CD4-positive, alpha-beta T cell treated with Interleukin-10 for 1 hour (primary cell): Measurements from ENCODE around the gene UBR1.
"Not testable (repeated sequence)": the region's sequence is repeated elsewhere in the genome, so short reads cannot be mapped to it uniquely, and the experiment has no call there.

Source experiments
- DNase-seq: peaks from one replicate; pipeline ENCODE4 v3.0.0-alpha.2; 2020

The UBR1 gene

DNA sequence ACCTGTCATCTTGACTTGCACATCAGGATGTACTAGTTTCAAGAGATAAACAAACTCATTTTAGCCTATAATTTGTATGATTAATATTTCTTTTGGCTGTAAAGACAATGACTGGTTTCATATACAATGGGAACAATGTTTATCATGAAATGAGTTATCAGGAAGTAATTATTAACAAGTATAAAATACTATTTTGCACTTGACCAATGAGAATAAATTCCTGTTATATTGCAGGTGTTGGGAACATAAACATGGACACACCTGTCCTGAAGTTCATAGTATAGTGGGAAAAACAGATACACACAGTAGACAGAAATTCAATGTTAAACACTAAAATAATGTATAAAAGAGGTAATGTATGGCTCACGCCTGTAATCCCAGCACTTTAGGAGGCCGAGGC is 56.9 kb downstream of the UBR1 start:
- no peak for DNase-seq

DNA sequence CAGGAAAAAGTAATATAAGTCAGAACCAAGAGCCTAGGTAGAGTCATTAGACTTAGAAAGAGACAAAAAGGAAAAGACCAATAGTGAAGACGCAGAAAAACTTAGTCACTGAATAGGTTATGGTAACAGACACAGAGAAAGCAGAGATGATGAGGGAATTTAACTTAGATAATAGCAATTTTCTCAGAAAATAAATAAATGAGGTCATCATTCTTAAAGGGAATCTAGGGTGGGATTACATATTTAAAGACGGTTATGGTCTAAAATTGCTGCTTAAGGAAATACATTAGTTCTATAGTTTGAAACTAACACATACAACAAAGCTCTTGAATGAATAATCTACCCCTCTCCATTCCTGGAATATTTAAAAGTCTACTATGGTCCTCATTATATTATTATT is 59.4 kb downstream of the UBR1 start:
- no peak for DNase-seq

DNA sequence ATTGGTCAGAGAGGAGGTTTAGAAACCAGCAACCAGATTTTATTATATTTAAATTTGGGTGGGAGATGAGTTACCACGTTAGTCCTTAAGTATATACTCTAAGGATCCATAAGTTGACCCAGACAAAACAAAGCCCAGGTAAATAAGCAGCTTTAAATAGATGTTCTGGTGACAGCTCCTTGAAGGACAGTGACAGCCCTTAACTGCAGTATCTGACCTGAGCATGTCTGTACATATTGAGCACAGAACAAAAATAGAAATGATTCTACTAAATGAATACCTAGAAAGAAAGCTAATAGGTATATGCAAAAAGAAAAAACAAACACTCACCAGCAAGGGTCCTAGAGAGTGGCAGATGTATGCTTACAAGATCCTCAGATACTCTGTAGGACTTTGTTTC is 63.0 kb downstream of the UBR1 start:
- no peak for DNase-seq

DNA sequence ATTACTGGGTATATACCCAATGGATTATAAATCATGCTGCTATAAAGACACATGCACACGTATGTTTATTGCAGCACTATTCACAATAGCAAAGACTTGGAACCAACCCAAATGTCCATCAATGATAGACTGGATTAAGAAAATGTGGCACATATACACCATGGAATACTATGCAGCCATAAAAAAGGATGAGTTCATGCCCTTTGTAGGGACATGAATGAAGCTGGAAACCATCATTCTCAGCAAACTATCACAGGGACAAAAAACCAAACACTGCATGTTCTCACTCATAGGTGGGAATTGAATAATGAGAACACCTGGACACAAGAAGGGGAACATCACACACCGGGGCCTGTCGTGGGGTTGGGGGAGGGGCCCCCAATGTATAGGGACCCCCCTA is 64.8 kb downstream of the UBR1 start:
- DNase-seq = not testable (repeated sequence)

DNA sequence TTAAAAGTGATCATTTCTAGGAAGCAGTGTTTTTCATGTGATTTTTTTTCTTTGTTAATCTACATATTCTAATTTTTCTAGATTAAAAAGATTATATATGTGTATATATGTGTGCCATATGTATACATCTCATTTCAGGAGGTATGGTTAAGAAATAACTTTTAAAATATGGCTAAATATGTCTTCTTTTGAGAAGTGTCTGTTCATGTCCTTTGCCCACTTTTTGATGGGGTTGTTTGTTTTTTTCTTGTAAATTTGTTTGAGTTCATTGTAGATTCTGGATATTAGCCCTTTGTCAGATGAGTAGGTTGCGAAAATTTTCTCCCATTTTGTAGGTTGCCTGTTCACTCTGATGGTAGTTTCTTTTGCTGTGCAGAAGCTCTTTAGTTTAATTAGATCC is 70.6 kb downstream of the UBR1 start:
- not testable (repeated sequence) for DNase-seq

DNA sequence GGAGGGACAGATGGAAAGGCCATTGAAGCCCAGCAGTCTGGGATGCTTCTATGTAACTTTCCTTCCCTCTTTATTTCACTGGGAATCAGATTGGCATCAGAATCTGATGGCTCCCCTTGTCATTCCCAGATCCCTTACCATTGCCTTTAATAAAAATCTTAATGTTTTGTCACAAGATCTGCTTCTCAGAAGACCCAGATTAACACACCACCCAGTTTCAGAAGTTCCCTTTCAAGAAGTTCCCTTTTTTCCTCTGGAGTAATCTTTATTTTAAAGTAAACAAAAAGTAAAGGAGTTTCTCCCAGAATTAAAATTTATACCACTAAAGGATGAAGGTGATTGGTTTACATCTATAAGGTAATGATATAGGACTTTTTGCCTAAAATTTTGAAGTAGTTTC is 76.4 kb downstream of the UBR1 start:
- DNase-seq = no peak

DNA sequence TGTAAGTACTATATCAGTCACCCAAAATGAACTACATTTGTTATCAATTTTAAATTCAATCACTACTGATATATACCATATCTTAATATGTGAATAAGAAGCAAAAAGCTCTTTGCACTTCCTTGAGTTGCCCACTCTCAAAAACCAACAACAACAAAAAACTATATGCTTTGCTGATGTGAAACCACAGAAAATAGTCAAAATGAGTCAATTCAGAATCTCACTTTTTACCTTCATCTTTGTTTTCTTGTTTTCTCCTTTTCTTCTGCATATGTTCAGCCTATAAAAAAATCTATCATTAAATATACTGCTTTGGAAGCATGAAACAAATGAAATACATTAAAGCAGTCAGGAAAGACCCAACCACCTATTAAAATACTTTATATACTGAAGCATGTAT is 80.7 kb downstream of the UBR1 start:
- DNase-seq = no peak

DNA sequence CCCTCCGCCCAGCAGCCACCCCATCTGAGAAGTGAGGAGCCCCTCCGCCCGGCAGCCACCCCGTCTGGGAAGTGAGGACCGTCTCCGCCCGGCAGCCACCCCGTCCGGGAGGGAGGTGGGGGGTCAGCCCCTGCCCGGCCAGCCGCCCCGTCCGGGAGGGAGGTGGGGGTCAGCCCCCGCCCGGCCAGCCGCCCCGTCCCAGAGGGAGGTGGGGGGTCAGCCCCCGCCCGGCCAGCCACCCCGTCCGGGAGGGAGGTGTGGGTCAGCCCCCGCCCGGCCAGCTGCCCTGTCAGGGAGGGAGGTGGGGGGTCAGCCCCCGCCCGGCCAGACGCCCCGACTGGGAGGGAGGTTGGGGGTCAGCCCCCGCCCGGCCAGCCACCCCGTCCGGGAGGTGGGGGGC is 91.2 kb downstream of the UBR1 start:
- DNase-seq = not testable (repeated sequence)

DNA sequence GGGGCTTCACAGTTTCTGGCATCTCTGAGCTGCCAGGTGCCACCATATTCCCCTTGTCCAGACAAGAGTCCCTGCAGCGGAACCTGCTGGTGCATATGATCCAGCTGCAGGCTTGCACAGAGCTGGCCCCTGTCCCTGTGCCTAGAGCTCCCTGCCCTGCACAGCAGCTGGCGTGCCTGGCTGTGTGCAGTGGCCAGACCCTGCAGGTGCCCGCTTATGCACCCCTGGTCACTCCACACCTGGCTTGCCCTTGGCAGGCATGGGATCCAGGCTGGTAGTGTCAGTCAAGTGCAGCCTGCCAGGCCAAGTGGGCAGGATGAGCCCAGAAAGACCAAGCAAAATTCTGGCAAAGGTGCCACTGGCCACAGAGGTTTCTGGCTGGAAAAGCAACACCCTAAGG is 96.6 kb downstream of the UBR1 start:
- no peak for DNase-seq

DNA sequence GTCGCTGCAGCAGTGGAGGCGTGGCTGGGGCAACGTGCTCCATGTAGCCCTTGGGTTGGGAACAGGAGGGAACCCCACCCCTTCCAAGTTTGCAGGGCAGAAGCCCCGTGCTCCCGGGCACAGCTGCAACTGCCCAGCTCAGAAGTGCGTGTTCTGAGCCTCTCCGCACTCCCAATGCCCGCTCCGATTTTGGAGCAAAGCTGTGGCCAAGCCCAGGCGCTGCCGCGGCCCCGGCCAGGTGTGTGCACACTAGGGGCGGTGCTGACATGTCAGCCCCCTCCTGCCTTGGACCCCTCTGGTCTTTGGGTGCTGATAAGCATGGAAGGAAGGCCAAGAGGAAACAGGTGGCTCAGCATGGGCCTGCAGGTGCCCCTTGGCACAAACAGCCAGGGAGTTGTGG is 97.7 kb downstream of the UBR1 start:
- no peak for DNase-seq

DNA sequence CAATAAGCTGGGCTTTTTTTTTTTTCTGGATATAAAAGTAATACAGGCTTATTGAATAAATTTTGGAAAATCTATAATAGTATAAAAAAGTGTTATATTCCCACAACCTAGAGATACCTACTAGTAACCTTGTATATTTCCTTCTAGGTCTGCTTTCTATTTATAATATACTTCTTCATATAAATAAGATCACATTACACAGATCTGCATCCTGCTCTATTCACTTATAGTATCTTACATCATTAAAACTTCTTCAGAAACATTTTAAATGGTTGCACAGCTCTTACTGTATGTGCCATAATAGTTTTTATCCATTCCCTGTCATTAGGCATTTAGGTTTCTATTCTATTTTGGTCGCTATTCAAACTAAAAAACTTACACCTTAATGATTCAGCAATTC is 98.3 kb downstream of the UBR1 start:
- no peak for DNase-seq

DNA sequence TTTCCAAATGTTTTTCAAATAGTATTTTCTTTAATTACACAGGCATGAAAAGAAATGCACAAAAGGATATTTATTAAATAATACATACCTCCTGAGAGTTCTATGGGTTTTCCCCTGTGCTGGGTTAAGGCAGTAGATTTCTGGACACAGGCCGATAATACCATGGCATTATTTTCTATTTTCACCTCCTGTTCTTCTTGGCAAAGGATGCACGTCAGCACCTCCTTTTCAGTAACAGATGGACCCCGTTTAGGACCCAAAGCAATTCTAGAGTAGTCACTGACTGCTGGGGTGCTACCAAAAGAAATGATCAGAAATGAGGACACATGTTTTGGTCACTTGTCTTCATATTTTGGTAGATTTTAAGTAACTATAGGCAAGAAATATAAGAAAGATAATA is 98.8 kb downstream of the UBR1 start:
- no peak for DNase-seq

DNA sequence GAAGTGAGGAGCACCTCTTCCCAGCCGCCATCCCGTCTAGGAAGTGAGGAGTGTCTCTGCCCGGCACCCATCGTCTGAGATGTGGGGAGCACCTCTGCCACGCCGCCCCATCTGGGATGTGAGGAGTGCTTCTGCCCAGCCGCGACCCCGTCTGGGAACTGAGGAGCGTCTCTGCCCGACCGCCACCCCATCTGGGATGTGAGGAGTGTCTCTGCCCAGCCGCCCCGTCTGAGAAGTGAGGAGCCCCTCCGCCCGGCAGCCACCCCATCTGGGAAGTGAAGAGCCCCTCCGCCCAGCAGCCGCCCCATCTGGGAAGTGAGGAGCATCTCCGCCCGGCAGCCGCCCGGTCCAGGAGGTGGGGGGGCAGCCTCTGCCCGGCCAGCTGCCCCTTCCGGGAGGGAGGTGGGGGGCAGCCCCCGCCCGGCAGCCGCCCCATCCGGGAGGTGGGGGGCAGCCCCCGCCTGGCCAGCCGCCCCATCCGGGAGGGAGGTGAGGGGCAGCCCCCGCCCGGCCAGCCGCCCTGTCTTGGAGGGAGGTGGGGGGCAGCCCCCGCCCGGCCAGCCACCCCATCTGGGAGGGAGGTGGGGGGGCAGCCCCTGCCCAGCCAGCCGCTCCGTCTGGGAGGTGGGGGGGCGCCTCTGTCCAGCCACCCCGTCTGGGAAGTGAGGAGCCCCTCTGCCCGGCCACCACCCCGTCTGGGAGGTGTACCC is 100.8 kb downstream of the UBR1 start:
- DNase-seq = not testable (repeated sequence)

DNA sequence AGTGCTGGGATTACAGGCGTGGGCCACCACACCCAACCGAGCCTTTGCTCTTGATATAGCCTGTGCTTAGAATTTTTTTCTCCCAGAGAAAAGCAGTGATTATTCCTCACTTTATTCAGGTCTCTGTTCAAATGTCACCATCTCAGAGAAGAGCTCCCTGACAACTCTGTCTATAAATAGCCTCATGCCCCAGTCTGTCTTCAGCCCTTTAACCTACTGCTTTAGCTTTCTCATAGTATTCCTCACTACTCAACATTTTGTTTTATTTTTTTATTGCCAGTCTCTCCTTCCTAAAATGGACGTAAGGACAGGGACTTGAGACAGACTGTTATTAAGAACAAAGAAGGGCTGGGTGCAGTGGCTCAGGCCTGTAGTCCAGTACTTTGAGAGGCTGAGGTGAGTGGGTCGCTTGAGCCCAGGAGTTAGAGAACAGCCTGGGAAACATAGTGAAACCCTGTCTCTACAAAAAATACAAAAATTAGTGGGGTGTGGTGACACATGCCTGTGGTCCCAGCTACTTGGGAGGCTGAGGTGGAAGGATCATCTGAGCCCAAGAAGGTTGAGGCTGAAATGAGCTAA is 106.5 kb downstream of the UBR1 start:
- DNase-seq = no peak

DNA sequence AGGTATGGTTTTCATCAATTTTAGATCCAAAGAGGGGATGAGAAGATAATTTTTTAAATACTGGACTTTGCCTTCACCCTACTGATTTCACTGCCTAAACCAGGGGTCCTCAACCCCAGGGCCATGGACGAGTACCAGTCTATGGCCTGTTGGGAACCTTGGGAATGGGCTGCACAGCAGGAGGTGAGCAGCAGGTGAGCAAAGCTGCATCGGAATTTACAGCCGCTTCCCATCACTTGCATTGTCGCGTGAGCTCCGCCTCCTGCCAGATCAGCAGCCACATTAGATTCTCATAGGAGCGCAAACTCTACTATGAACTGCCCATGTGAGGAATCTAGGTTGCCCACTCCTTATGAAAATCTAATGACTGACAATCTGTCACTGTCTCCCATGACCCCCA is 109.0 kb downstream of the UBR1 start:
- DNase-seq = no peak

DNA sequence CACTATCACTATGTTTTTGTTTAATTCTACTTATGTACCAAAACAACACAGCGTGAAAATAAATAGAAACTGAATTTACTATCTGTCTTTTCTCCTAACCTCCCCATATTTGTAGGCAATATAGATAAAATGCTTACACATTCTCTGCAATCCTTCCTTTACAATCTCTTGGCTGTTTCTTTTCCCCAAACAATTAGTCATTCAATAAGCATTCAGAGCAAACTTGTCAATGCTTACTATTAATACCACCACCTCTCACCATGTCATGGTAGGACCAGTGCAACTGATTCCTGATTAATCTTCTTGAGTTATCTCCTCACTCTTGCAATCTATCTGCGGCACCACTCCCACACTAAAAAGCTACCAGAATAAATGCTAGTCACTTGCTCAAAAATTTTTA is 111.3 kb downstream of the UBR1 start:
- DNase-seq = no peak

DNA sequence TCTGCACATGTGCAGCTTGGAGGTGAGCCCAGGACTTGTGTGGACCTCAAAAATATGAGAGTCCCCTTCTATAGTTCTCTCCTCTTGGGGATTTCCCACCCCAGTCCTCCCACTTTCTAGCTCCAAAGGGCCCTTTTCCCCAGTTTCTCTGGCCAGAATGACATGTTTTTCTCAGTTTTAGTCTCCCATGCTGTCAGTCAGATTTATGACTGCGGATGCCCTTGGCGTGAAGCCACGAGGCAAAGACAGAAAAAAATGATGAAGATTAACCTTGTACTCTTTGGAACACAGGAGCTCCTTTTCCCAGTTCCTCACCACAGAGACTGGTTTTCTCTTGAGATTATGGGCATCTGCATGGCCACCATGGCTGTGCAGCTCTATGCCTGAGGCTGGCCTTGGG is 113.2 kb downstream of the UBR1 start:
- no peak for DNase-seq

DNA sequence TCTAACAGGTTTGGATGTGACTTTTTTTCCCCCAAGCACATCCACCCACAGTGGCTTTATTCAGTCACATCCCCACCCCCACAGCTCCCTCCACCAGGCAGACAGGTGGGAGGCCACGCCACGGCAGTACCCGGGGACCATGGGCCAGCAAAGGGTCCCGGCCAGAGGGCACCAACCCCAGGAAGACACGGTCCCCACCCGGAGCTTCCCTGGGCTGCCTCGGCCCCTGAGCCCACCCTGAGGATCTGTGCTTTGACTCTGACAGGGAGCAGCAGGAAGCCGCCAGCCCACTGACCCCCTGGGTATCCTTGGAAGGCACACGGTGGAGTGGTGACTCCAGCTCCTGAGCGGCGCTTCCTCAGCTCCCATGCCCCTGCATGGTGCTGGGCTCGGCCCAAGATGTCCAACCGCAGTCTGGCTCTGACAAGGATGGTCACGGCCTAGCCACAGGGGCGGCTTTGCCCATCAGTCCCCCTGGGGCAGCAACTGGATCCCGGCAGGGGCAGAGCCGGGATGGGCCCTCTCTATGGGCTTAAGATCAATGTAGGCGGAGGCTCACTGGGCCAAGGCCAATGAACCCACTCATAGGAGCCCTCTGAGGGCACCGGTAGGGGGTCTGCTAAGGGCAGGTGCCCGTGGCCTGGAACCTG is 119.0 kb downstream of the UBR1 start:
- no peak for DNase-seq

DNA sequence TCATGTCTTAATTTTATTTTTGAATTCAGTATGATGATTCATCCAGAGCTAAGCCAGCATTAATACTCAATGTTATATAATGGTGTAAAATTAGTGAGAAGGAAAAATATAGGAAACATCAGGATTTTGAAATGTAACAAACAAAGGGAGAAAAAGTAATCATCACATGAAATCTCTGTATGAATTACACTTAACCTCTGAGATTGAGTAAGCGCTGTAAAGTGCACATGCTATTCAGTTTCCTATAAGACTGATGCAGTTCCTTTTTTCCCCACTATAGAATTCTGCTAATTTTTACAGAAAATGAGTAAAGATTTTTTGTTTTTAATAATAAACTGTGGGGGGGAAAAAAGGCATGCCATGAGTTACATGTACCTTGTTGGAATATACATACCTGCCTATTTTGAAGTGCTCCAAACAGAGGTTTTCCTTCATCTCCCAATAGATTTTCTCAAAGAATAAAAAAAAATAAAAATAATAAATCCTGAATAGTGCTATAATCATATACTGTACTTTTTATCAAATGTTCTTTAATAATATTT is 121.3 kb downstream of the UBR1 start:
- DNase-seq = no peak

DNA sequence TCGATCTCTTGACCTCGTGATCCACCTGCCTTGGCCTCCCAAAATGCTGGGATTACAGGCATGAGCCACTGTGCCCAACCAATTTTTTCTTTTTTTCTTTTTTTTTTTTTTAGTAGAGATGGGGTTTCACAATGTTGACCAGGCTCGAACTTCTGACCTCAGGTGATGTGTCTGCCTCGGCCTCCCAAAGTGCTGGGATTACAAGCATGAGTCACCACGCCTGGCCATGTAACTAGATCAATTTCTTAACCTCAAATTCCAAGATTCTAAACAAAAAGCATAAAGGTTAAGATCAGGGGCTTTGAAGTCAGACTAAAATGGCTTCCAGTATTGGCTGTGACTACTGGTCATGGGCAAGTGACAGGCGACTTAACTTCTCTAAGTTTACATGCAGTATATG is 126.7 kb downstream of the UBR1 start:
- not testable (repeated sequence) for DNase-seq

DNA sequence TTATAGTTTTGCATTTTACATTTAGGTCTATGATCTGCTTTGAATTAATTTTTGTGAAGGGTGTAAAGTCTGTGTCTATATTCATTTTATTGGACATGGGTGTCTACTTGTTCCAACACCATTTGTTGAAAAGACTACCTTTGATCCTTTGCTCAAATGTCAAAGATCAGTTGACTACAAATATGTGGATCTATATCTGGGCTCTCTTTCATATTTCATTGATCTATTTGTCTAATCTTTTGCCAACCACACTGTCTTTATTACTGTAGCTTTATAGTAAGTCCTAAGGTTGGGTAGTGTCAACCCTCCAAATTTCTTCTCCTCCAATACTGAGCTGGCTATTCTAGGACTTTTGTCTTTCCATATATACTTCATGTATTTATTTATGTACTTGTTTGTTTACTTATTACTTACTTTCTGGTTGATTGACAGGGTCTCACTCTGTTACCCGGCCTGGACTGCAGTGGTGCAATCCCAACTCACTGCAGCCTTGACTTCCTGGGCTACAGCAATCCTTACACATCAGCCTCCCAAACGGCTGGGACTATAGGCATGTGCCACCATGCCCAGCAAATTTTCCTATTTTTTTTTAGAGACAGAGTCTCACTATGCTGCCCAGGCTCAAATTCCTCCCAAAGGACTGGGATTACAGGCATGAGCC is 131.5 kb downstream of the UBR1 start:
- DNase-seq = no peak

DNA sequence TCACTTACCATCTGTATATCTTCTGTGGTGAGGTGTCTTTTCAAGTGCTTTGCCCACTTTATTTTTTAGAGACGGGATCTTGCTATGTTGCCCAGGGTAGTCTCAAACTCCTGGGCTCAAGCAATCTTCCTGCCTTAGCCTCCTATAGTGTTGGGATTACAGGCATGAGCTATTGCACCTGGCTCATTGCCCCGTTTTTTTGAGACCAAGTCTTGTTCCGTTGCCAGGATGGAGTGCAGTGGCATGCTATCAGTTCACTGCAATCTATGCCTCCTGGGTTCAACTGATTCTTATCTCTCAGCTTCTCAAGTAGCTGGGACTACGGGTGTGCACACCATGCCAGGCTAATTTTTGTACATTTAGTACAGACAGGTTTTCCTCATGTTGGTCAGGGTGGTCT is 132.7 kb downstream of the UBR1 start:
- DNase-seq = no peak

DNA sequence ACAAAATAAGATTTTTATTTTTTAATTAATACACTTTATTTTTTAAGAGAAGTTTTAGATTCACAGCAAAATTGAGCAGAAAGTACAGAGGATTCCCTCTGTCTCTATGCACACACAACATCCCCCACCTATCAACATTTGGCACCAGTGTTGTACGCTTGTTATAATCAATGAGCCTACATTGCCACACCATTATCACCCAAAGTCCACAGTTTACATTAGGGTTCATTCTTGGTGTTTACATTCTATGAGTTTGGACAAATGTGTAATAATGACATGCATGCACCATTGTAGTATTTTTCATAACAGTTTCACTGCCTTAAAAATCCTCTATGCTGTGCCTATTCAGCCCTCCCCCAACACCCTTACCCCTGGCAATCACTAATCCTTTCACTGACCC is 134.0 kb downstream of the UBR1 start:
- DNase-seq = no peak

DNA sequence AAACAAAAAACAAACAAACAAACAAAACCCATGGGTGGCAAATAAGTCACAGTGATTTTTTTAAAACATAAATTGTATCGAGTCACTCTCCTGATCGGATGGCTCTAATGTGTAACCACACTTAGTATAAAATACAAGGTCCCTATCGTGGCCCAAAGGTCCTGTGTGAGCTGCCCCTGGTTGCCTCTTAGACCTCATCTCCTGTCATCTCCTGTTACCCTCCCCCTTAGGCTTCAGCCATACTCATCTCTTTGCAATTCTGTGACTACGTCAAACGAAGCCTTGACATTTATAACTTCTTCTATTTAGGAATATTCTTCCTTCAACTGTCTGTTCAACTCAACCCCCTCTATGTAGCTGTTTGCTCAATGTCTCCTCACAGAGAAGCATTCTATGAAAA is 141.4 kb downstream of the UBR1 start:
- DNase-seq = no peak
